GM12872 (cell line): ENCODE measurements around the gene SDK1.

Experiments used
- CTCF ChIP-seq: IDR thresholded peaks from 3 replicates; pipeline ENCODE4 v1.5.1; 2011; ENCODE audit warnings: low read depth, mild to moderate bottlenecking, low read length, moderate library complexity; ENCODE audit not compliant: insufficient read depth

Gene SDK1

GRCh38 chr7:3790803-3791202, 489.8 kb downstream of the SDK1 start:
- TF ChIP-seq CTCF: no peak

GRCh38 chr7:3791327-3791726, 490.3 kb downstream of the SDK1 start:
- no peak for TF ChIP-seq CTCF

GRCh38 chr7:3795141-3795540, 494.1 kb downstream of the SDK1 start:
- TF ChIP-seq CTCF: no peak

- no peak for TF ChIP-seq CTCF
Measured at GRCh38 chr7:3795781-3796180, 494.7 kb downstream of the SDK1 start.

- no peak for TF ChIP-seq CTCF
Measured at GRCh38 chr7:3805151-3805550, 504.1 kb downstream of the SDK1 start.

DNA sequence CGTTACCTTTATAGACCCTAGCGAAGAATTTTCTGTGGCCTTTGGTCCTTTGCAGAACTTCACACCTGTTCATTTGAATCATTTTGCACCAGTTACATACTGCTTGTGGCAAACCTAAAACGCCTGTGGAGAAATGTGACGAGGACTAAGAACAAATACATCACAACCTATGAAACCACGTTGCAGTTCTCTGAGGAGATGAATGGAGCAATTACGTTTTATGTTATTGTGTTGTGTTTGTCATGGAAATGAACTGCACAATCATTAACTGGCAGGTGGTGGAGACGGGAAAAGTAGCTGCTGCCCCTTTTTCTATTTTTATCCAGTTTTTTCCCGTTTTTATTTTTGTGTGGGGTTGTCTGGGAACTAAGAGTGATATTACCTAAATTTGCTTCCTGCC, 505.5 kb downstream of the SDK1 start:
- no peak for TF ChIP-seq CTCF

DNA sequence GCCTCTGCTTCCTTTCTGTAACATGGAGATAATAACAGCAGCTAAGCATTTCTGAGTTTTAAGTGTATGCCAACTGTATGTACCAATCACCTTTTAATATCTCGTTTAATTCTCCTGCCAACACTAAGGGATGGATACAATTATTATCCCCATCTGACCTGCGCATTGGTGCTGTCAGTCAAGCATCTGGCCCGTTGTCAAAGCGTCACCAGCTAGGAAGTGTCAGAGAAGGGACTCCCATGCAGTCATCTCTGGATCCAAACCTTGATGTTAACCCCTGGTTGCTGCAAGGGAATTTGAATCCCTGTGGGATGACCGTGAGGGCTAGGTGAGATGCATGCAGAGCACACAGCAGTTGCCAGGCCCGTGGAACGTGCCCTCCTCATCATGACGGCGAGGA, 506.8 kb downstream of the SDK1 start:
- no peak for TF ChIP-seq CTCF

DNA sequence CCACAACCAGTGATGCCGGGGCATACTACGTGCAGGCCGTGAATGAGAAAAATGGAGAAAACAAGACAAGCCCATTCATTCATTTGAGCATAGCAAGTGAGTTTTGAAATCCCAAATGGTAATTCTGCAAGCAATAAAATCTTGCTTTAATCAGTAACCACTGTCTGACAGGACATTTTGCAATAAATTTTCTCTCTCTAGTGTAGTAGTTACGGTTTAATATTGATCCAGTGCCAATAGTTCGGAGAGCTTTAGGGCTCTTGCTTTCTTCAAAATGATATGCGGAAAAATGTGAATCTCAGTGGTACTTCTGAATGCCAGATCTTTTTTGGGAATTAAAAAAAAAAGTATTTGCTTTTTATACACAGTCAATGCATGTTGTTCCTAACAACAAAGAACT, 520.4 kb downstream of the SDK1 start:
- TF ChIP-seq CTCF: no peak
